ENCODE results near the gene RIOK2.
"Not testable (repeated sequence)": the region's sequence is repeated elsewhere in the genome, so short reads cannot be mapped to it uniquely, and the experiment has no call there.

The RIOK2 gene

GRCh38 chr5:97183100-97183929 lies at the start of gene RIOK2:
RIOK2 (minus strand) TSS chr5:97183247; CDS start chr5:97183191, 56 bp downstream.
- peak; percentile 90 to 91 for DNase-seq (ENCODE audit: low read depth in 2 of 2)

GRCh38 chr5:97231025-97231636 lies 48.1 kb upstream of the RIOK2 start:
- DNase-seq (ENCODE audit: low read depth in 2 of 2): no peak

GRCh38 chr5:97229688-97230285 lies 46.7 kb upstream of the RIOK2 start:
- DNase-seq (ENCODE audit: low read depth in 2 of 2): no peak

- no peak for DNase-seq (ENCODE audit: low read depth in 2 of 2)
These were observed 46.1 kb upstream of the RIOK2 start for GRCh38 chr5:97229196-97229595.

GRCh38 chr5:97225222-97225621 lies 42.2 kb upstream of the RIOK2 start:
- DNase-seq (ENCODE audit: low read depth in 2 of 2): no peak

- DNase-seq (ENCODE audit: low read depth in 2 of 2): no peak
These were observed 41.2 kb upstream of the RIOK2 start for GRCh38 chr5:97224112-97224750.

GRCh38 chr5:97223596-97223995 lies 40.5 kb upstream of the RIOK2 start:
- no peak for DNase-seq (ENCODE audit: low read depth in 2 of 2)

- no peak for DNase-seq (ENCODE audit: low read depth in 2 of 2)
These were observed 26.3 kb upstream of the RIOK2 start for GRCh38 chr5:97209343-97209742.

- no peak for DNase-seq (ENCODE audit: low read depth in 2 of 2)
These were observed 25.7 kb upstream of the RIOK2 start for GRCh38 chr5:97208714-97209113.

- no peak for DNase-seq (ENCODE audit: low read depth in 2 of 2)
These were observed 25.2 kb upstream of the RIOK2 start for GRCh38 chr5:97208184-97208713.

GRCh38 chr5:97194366-97194765 lies 11.3 kb upstream of the RIOK2 start:
- no peak for DNase-seq (ENCODE audit: low read depth in 2 of 2)

- DNase-seq (ENCODE audit: low read depth in 2 of 2): no peak
These were observed 10.3 kb upstream of the RIOK2 start for GRCh38 chr5:97193355-97193688.

- no peak for DNase-seq (ENCODE audit: low read depth in 2 of 2)
These were observed 9.7 kb upstream of the RIOK2 start for GRCh38 chr5:97192580-97193354.

- no peak for DNase-seq (ENCODE audit: low read depth in 2 of 2)
These were observed 8.8 kb upstream of the RIOK2 start for GRCh38 chr5:97191893-97192292.

GRCh38 chr5:97189523-97189922 lies 6.5 kb upstream of the RIOK2 start:
- DNase-seq (ENCODE audit: low read depth in 2 of 2): not testable (repeated sequence)

- no peak for DNase-seq (ENCODE audit: low read depth in 2 of 2)
These were observed 825 bp upstream of the RIOK2 start for GRCh38 chr5:97183930-97184213.

GRCh38 chr5:97182571-97183099 lies 412 bp downstream of the RIOK2 start:
- no peak for DNase-seq (ENCODE audit: low read depth in 2 of 2)

GRCh38 chr5:97181856-97182545 lies 1.0 kb downstream of the RIOK2 start:
- no peak for DNase-seq (ENCODE audit: low read depth in 2 of 2)

GRCh38 chr5:97179457-97179856 lies 3.6 kb downstream of the RIOK2 start:
- DNase-seq (ENCODE audit: low read depth in 2 of 2): not testable (repeated sequence)

GRCh38 chr5:97172227-97172626 lies 10.8 kb downstream of the RIOK2 start:
- no peak for DNase-seq (ENCODE audit: low read depth in 2 of 2)

GRCh38 chr5:97171703-97172102 lies 11.3 kb downstream of the RIOK2 start:
- DNase-seq (ENCODE audit: low read depth in 2 of 2): no peak
